H9 (cell line): ENCODE measurements around the gene RFX8. TPM values are rescaled to one million over a fixed set of nuclear protein-coding genes. Genes with fewer than 3 reads are reported as not detected.
"Not testable (repeated sequence)": the region's sequence is repeated elsewhere in the genome, so short reads cannot be mapped to it uniquely, and the experiment has no call there.

Experiments used
- DNase-seq: peaks from one replicate; pipeline ENCODE4 v3.0.0-alpha.2; 2017
- H2AFZ ChIP-seq: one replicate; pipeline ENCODE4 v1.6.1; 2013; ENCODE audit warnings: mild to moderate bottlenecking, low read length, control low read depth, moderate library complexity
- H2AK5ac ChIP-seq: 2 replicates; pipeline ENCODE4 v1.6.1; 2013; ENCODE audit warnings: low read length, control low read depth, mixed read lengths; ENCODE audit not compliant: insufficient read length
- H2BK120ac ChIP-seq: one replicate; pipeline ENCODE4 v1.6.1; 2013; ENCODE audit warnings: low read depth, mild to moderate bottlenecking, low read length, control low read depth, inconsistent platforms; ENCODE audit not compliant: poor library complexity, severe bottlenecking
- H2BK12ac ChIP-seq: 2 replicates; pipeline ENCODE4 v1.6.1; 2013; ENCODE audit warnings: low read length, control low read depth, mixed read lengths, low read depth; ENCODE audit not compliant: insufficient read length
- H2BK15ac ChIP-seq: 2 replicates; pipeline ENCODE4 v1.6.1; 2013; ENCODE audit warnings: low read depth, low read length, control low read depth
- H2BK20ac ChIP-seq: one replicate; pipeline ENCODE4 v1.6.1; 2013; ENCODE audit warnings: low read depth, mild to moderate bottlenecking, low read length, control low read depth, inconsistent platforms; ENCODE audit not compliant: poor library complexity, severe bottlenecking
- H2BK5ac ChIP-seq: 2 replicates; pipeline ENCODE4 v1.6.1; 2013; ENCODE audit warnings: low read length, control low read depth, mixed read lengths; ENCODE audit not compliant: insufficient read length
- H3K14ac ChIP-seq: 2 replicates; pipeline ENCODE4 v1.6.1; 2013; ENCODE audit warnings: low read length, control low read depth; ENCODE audit not compliant: insufficient read depth
- H3K18ac ChIP-seq: 2 replicates; pipeline ENCODE4 v1.6.1; 2013; ENCODE audit warnings: low read depth, mild to moderate bottlenecking, mixed read lengths, low read length, control low read depth; ENCODE audit not compliant: insufficient read length
- H3K23ac ChIP-seq: 2 replicates; pipeline ENCODE4 v1.6.1; 2013; ENCODE audit warnings: low read length, control low read depth, mixed read lengths, low read depth; ENCODE audit not compliant: insufficient read length
- H3K23me2 ChIP-seq: 2 replicates; pipeline ENCODE4 v1.6.1; 2013; ENCODE audit warnings: low read depth, mild to moderate bottlenecking, mixed read lengths, low read length, control low read depth; ENCODE audit not compliant: insufficient read length, poor library complexity, severe bottlenecking
- H3K27ac ChIP-seq: 2 replicates; pipeline ENCODE4 v1.5.1; 2013; ENCODE audit warnings: low read length, control low read depth, mixed read lengths, low read depth; ENCODE audit not compliant: insufficient read length
- H3K27me3 ChIP-seq: 2 replicates; pipeline ENCODE4 v1.6.1; 2013; ENCODE audit warnings: low read length, control low read depth, inconsistent platforms; ENCODE audit not compliant: insufficient read depth
- H3K4ac ChIP-seq: 2 replicates; pipeline ENCODE4 v1.6.1; 2013; ENCODE audit warnings: low read depth, mild to moderate bottlenecking, control low read depth, inconsistent platforms, low read length, moderate library complexity
- H3K4me1 ChIP-seq: 2 replicates; pipeline ENCODE4 v1.6.1; 2013; ENCODE audit warnings: low read length, control low read depth, inconsistent platforms; ENCODE audit not compliant: insufficient read depth
- H3K4me2 ChIP-seq: 2 replicates; pipeline ENCODE4 v1.6.1; 2013; ENCODE audit warnings: low read length, control low read depth, mixed read lengths; ENCODE audit not compliant: insufficient read length, insufficient read depth
- H3K56ac ChIP-seq: 2 replicates; pipeline ENCODE4 v1.6.1; 2013; ENCODE audit warnings: low read depth, mild to moderate bottlenecking, mixed read lengths, low read length, control low read depth; ENCODE audit not compliant: insufficient read length
- H3K79me1 ChIP-seq: 2 replicates; pipeline ENCODE4 v1.6.1; 2013; ENCODE audit warnings: low read depth, mild to moderate bottlenecking, moderate library complexity, low read length, control low read depth, inconsistent platforms; ENCODE audit not compliant: insufficient read depth, poor library complexity, severe bottlenecking
- H3K79me2 ChIP-seq: 2 replicates; pipeline ENCODE4 v1.6.1; 2013; ENCODE audit warnings: low read length, control low read depth, inconsistent platforms; ENCODE audit not compliant: insufficient read depth
- H3K9ac ChIP-seq: 2 replicates; pipeline ENCODE4 v1.6.1; 2013; ENCODE audit warnings: low read length, control low read depth, mixed read lengths; ENCODE audit not compliant: insufficient read length; ENCODE audit errors: extremely low read depth
- H3K9me3 ChIP-seq: one replicate; pipeline ENCODE4 v1.6.1; 2013; ENCODE audit warnings: low read depth, low read length, inconsistent platforms; ENCODE audit not compliant: control insufficient read depth
- H3T11ph ChIP-seq: one replicate; pipeline ENCODE4 v1.6.1; 2013; ENCODE audit warnings: mild to moderate bottlenecking, low read length, control low read depth, inconsistent platforms
- H4K20me1 ChIP-seq: one replicate; pipeline ENCODE4 v1.6.1; 2013; ENCODE audit not compliant: control insufficient read depth, insufficient read length, insufficient read depth
- H4K5ac ChIP-seq: 2 replicates; pipeline ENCODE4 v1.6.1; 2013; ENCODE audit warnings: low read depth, mild to moderate bottlenecking, mixed read lengths, low read length, control low read depth; ENCODE audit not compliant: insufficient read length
- H4K8ac ChIP-seq: replicated peaks from 2 replicates; pipeline ENCODE4 v1.6.1; 2013; ENCODE audit warnings: low read length, control low read depth, mixed read lengths, low read depth; ENCODE audit not compliant: insufficient read length
- H4K91ac ChIP-seq: 2 replicates; pipeline ENCODE4 v1.6.1; 2013; ENCODE audit warnings: low read depth, mild to moderate bottlenecking, moderate library complexity, mixed read lengths, low read length, control low read depth; ENCODE audit not compliant: insufficient read length
- H3K27ac Mint-ChIP-seq, 3 experiments: 2 replicates in 2 of 3; 3 replicates in 1 of 3; pipeline ENCODE4 v1.8.0; 2020 to 2021; ENCODE audit warnings: mixed read lengths in 3 of 3, mild to moderate bottlenecking in 1 of 3, moderate library complexity in 1 of 3
- H3K27me3 Mint-ChIP-seq: 2 replicates; pipeline ENCODE4 v1.8.0; 2021; ENCODE audit warnings: low read depth, mild to moderate bottlenecking, moderate library complexity, mixed read lengths
- H3K36me3 Mint-ChIP-seq, 3 experiments: 2 replicates in 2 of 3; 3 replicates in 1 of 3; pipeline ENCODE4 v1.8.0; 2020 to 2021; ENCODE audit warnings: low read depth in 3 of 3, mixed read lengths in 3 of 3; ENCODE audit not compliant: insufficient read depth in 1 of 3
- H3K4me1 Mint-ChIP-seq, 2 experiments: 2 replicates each; pipeline ENCODE4 v1.8.0; 2020; ENCODE audit warnings: mixed read lengths in 2 of 2
- H3K4me3 Mint-ChIP-seq, 2 experiments: 2 replicates in 1 of 2; 3 replicates in 1 of 2; pipeline ENCODE4 v1.8.0; 2020 to 2021; ENCODE audit warnings: mild to moderate bottlenecking in 2 of 2, mixed read lengths in 2 of 2, moderate library complexity in 1 of 2
- H3K9me3 Mint-ChIP-seq, 2 experiments: 2 replicates in 1 of 2; 3 replicates in 1 of 2; pipeline ENCODE4 v1.8.0; 2020; ENCODE audit warnings: mild to moderate bottlenecking in 2 of 2, mixed read lengths in 2 of 2, moderate library complexity in 1 of 2
- CTCF ChIP-seq: fragments of 200-600 bp; sonication (generic); conservative IDR thresholded peaks from 3 replicates; pipeline ENCODE4 v1.8.0; 2021; ENCODE audit warnings: antibody characterized with exemption, mild to moderate bottlenecking
- WGBS: extraction: QIAGEN DNeasy Blood & Tissue Kit; methylation state at CpG from one replicate; pipeline ENCODE4 v1.1.7; 2013; ENCODE audit warnings: missing lambda C conversion rate, low lambda C conversion rate, mixed read lengths; ENCODE audit not compliant: insufficient read length; ENCODE audit errors: extremely low coverage; 5-methylcytosine and 5-hydroxymethylcytosine counted together
- total RNA-seq: library from RNA; stranded (reverse); gene quantifications from 2 replicates; pipeline ENCODE4 v1.2.1, GENCODE V29; 2021

The RFX8 gene
- total RNA-seq, 1 experiment from 2014 or later: 0.22 TPM

- WGBS: no CpG with 5 or more reads among the region's 2 CpGs
Measured at GRCh38 chr2:101461381-101461780, 13.5 kb downstream of the RFX8 start.

GRCh38 chr2:101454408-101454807 is 20.5 kb downstream of the RFX8 start:
- H2BK12ac ChIP-seq, H3K4me1 ChIP-seq, H3K4ac ChIP-seq, H3K18ac ChIP-seq, H3K79me1 ChIP-seq, H2BK5ac ChIP-seq, H2BK20ac ChIP-seq, DNase-seq, H3K56ac ChIP-seq, H3K23me2 ChIP-seq, H3K23ac ChIP-seq, H3K4me2 ChIP-seq, H2AK5ac ChIP-seq, H4K91ac ChIP-seq, H3K4me3 Mint-ChIP-seq, H2AFZ ChIP-seq, H3K14ac ChIP-seq, H3K36me3 Mint-ChIP-seq, H4K5ac ChIP-seq, H3K9ac ChIP-seq, H3K79me2 ChIP-seq, H2BK120ac ChIP-seq, H3K27me3 ChIP-seq, H4K8ac ChIP-seq, H3T11ph ChIP-seq, H3K4me1 Mint-ChIP-seq, H3K9me3 Mint-ChIP-seq, H3K27ac Mint-ChIP-seq, H4K20me1 ChIP-seq, H3K9me3 ChIP-seq, H2BK15ac ChIP-seq, H3K27ac ChIP-seq, H3K27me3 Mint-ChIP-seq: not testable (repeated sequence)
- no CpG with 5 or more reads among the region's 3 CpGs for WGBS

More at GRCh38 chr2:101461381-101461780, 13.5 kb downstream of the RFX8 start:
- Mint-ChIP-seq H3K9me3 (no peaks in the 10 kb centered on the region; a peak in 1 of 5 replicates), H3K4me3 (no peak overlapping the region), H3K27ac (no peak overlapping the region), H3K4me1 (peaks cover 7 to 9% of the 10 kb centered on the region in 2 experiments), H3K27me3 (peaks cover 7% of the 10 kb centered on the region), H3K36me3 (no peaks in the 10 kb centered on the region)
- no peak overlapping the region for H3T11ph ChIP-seq
- no peaks in the 10 kb centered on the region for H3K79me2 ChIP-seq
- H3K79me1 ChIP-seq: no peaks in the 10 kb centered on the region
- H2BK120ac ChIP-seq: no peak overlapping the region
- no peak overlapping the region for H4K91ac ChIP-seq
- no peaks in the 10 kb centered on the region for H3K9me3 ChIP-seq
- no peaks in the 10 kb centered on the region for H3K23me2 ChIP-seq
- no peak overlapping the region for H3K23ac ChIP-seq
- H2AFZ ChIP-seq: no peak overlapping the region
- no peaks in the 10 kb centered on the region; the same call in 1 of the 2 replicates for H3K4me1 ChIP-seq
- DNase-seq: no peak
- no peak overlapping the region for H3K4ac ChIP-seq
- no peaks in the 10 kb centered on the region for H4K20me1 ChIP-seq
- H3K4me2 ChIP-seq: no peak overlapping the region
- no peak overlapping the region for H3K27ac ChIP-seq
- H4K5ac ChIP-seq: no peak overlapping the region
- H3K56ac ChIP-seq: no peak overlapping the region
- no peak overlapping the region for H3K9ac ChIP-seq
- H2AK5ac ChIP-seq: no peak overlapping the region
- no peak overlapping the region for H2BK20ac ChIP-seq
- H2BK15ac ChIP-seq: no peak overlapping the region
- no peak overlapping the region for H2BK5ac ChIP-seq
- H3K14ac ChIP-seq: no peak overlapping the region
- no peak overlapping the region for H2BK12ac ChIP-seq
- no peak overlapping the region for H4K8ac ChIP-seq
- H3K27me3 ChIP-seq: no peaks in the 10 kb centered on the region
- H3K18ac ChIP-seq: no peak overlapping the region
- no peak for TF ChIP-seq CTCF
